Mucosa of stomach (tissue), 1 donor: Measurements from ENCODE around the gene SIRPA.

Source experiments
- H3K27me3 ChIP-seq: one replicate; pipeline ENCODE4 v1.7.0; 2013; ENCODE audit warnings: mild to moderate bottlenecking, low read length; ENCODE audit not compliant: control insufficient read depth, insufficient read depth
- H3K36me3 ChIP-seq: one replicate; pipeline ENCODE4 v1.7.0; 2013; ENCODE audit warnings: low read length; ENCODE audit not compliant: control insufficient read depth, insufficient read depth
- H3K4me1 ChIP-seq: one replicate; pipeline ENCODE4 v1.7.0; 2013; ENCODE audit warnings: mild to moderate bottlenecking, low read length; ENCODE audit not compliant: control insufficient read depth, insufficient read depth
- H3K4me3 ChIP-seq: one replicate; pipeline ENCODE4 v1.7.0; 2013; ENCODE audit warnings: low read length
- H3K9ac ChIP-seq: one replicate; pipeline ENCODE4 v1.7.0; 2013; ENCODE audit warnings: mild to moderate bottlenecking, low read length, moderate library complexity
- H3K9me3 ChIP-seq: one replicate; pipeline ENCODE4 v1.7.0; 2013; ENCODE audit warnings: mild to moderate bottlenecking, low read length, moderate library complexity; ENCODE audit not compliant: control insufficient read depth
- donor health status: Pancreatic carcinoma.

Gene SIRPA

DNA sequence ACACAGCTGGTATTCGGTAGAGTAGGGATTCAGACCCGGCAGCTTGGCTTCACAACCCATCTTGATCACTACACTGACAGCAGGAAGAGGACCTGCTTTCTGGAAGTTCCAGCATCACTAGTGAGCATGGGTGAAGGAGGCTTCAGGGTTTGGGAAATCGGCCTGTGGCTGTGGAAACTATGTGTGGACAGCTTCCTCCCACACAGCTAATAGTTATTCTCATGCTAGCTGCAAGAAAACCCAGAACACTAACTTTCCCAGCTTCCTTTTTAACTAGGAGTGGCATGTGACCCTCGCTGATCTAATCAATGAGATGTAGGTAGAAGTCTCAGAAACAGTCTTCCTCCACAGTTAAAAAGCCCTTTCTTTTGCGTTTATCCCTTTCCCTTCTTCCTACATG, 36.3 kb upstream of the SIRPA start:
- no peaks in the 10 kb centered on the region for H3K4me1 ChIP-seq
- no peaks in the 10 kb centered on the region for H3K36me3 ChIP-seq
- H3K27me3 ChIP-seq: no peaks in the 10 kb centered on the region
- no peak overlapping the region for H3K9ac ChIP-seq
- H3K4me3 ChIP-seq: no peak overlapping the region
- H3K9me3 ChIP-seq: no peaks in the 10 kb centered on the region

DNA sequence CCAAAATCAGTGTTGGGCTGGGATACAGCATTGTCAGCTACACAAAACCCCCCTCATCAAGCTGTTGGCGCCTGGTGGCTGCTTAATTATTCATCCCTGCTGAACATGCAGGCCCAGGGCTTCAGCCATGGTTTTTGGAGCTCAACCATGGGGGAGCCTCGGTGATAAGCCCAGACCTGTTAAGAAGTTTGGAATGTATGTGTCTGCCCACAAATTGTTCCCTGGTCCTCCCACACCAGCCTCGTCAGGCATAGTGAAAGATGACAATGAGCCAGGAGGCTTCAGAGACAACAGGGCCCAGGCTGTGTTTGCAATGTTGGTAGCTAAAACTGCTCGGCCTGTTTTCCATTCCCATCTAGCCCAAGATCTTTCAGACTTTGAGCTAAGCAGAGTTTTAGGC, 34.8 kb upstream of the SIRPA start:
- no peaks in the 10 kb centered on the region for H3K9me3 ChIP-seq
- H3K4me3 ChIP-seq: no peak overlapping the region
- H3K4me1 ChIP-seq: no peaks in the 10 kb centered on the region
- no peaks in the 10 kb centered on the region for H3K27me3 ChIP-seq
- H3K36me3 ChIP-seq: no peaks in the 10 kb centered on the region
- no peak overlapping the region for H3K9ac ChIP-seq

DNA sequence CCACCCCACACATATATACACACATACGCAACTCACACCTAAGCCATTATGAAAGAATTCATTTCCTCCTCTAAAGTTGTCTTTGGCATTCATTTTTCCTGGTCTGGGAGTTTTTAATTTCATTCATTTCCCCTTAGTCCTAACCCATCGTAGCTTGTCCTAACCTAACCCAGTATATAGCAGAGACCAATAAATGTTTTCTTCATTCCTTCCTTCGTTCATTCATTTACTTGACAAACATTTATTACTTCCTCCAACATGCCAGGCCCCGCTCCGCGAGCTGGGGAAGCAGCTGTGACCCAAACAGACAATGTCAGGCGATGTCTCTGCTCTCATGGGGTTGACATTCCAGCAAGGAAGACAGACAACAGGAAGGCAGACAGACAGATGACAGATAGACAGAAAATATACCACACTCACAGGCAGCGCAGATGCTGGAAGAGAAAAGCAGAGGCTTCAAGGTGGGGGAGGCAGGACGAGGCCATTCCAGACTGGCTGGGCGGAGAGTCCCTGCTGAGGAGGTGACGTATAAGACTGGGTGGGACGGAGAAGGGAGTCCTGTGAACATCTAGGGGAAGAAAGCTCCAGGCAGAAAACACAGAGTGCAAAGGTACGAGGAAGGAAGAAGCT, 33.7 kb upstream of the SIRPA start:
- Histone ChIP-seq H3K4me3 (no peak overlapping the region), H3K36me3 (no peaks in the 10 kb centered on the region), H3K4me1 (no peaks in the 10 kb centered on the region), H3K9me3 (no peaks in the 10 kb centered on the region), H3K9ac (no peak overlapping the region), H3K27me3 (no peaks in the 10 kb centered on the region)

DNA sequence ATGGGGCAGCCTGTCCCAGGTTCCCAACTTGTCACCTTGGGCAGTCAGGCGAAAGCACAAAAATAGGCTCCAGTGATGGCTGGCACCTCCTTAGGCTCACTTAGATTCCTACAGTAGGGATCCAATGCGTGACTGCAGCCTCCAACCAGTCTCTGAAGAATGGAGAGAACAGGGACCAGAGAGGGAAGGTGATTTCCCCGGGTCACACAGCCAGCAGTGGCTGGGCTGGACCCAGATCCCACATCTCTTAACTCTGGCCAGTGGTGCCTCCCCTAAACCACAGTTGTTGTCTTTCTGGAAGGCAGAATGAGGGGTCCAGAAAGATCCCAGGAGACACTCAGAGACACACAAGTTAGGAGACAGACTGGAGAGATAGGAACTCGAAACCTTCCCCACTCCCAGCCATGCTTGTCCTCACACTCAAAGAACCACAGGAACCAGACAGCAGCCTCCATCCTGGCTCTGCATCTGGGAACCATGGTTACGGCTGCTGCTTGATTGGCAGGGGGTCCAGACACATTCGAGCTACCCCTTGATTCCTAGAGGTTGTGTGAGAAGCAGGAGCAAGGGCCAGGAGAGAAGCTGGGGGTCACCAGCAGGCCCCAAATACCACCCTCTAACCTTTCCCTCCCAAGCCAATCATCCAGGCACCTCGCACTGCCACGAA, 33.1 kb upstream of the SIRPA start:
- Histone ChIP-seq H3K4me1 (no peaks in the 10 kb centered on the region), H3K36me3 (no peaks in the 10 kb centered on the region), H3K4me3 (no peak overlapping the region), H3K9ac (no peak overlapping the region), H3K27me3 (no peaks in the 10 kb centered on the region), H3K9me3 (no peaks in the 10 kb centered on the region)

DNA sequence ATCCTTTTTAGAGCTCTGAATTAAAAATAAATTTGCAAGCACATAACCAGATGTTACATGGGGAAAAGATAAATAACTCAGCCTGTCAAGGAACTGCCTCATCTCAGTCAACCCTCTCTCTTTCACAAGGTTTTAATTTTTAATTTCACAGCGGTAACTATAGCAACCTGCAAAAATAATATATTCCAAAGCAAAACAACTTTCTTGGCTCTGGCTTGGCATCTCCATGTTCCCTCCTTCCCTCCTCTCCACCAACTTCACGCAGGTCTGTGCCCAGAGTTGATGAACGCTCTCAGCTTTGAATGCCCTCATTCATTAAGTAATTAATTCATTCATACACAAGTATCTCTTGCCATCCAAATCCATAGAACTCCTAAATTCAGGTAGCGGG, 32.5 kb upstream of the SIRPA start:
- H3K4me3 ChIP-seq: no peak overlapping the region

DNA sequence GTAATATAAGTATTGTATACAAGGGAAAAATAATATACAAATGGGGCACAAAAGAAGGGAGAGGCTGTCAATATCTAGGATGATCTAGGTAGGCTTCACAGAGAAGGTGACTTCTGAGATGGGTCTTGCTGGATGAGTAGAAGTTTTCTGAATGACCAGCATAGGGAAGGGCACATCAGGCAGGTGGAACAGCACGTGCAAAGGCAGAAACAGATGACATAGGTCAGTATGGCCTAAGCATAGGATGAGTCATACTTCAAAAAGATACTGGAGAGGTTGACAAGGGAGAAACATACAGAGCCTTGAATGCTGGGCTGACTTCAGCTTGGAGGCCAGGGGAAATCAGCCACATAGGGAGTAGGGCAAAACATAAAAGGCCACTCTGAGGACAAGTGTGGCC, 31.9 kb upstream of the SIRPA start:
- Histone ChIP-seq H3K27me3 (no peaks in the 10 kb centered on the region), H3K36me3 (no peaks in the 10 kb centered on the region), H3K9me3 (no peaks in the 10 kb centered on the region), H3K4me1 (no peaks in the 10 kb centered on the region), H3K4me3 (no peak overlapping the region), H3K9ac (no peak overlapping the region)

More for the DNA sequence above, 32.5 kb upstream of the SIRPA start:
- H3K4me1 ChIP-seq: no peaks in the 10 kb centered on the region
- H3K9me3 ChIP-seq: no peaks in the 10 kb centered on the region
- H3K9ac ChIP-seq: no peak overlapping the region
- H3K27me3 ChIP-seq: no peaks in the 10 kb centered on the region
- no peaks in the 10 kb centered on the region for H3K36me3 ChIP-seq

DNA sequence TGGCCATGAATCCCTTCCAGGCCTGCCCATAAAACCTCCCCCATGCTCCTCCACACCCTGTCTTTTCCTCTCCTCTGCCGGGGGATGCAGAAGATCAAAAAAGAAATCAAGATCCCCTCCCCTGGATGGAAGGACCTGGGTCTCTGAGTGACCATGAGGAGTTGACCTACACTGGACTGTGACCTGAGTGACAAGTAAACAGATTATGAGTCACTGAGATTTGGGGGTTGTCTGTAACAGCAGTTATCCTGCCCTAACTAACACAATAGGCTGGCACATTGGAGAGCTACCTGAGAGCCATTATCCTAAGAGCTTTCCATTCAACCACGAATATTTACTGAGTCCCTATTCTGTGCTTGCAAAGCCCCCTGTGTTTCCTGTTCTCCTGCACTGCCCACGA, 28.4 kb upstream of the SIRPA start:
- Histone ChIP-seq H3K27me3 (no peaks in the 10 kb centered on the region), H3K9me3 (no peaks in the 10 kb centered on the region), H3K4me1 (peaks cover 16% of the 10 kb centered on the region), H3K36me3 (no peaks in the 10 kb centered on the region), H3K9ac (no peak overlapping the region), H3K4me3 (no peak overlapping the region)

DNA sequence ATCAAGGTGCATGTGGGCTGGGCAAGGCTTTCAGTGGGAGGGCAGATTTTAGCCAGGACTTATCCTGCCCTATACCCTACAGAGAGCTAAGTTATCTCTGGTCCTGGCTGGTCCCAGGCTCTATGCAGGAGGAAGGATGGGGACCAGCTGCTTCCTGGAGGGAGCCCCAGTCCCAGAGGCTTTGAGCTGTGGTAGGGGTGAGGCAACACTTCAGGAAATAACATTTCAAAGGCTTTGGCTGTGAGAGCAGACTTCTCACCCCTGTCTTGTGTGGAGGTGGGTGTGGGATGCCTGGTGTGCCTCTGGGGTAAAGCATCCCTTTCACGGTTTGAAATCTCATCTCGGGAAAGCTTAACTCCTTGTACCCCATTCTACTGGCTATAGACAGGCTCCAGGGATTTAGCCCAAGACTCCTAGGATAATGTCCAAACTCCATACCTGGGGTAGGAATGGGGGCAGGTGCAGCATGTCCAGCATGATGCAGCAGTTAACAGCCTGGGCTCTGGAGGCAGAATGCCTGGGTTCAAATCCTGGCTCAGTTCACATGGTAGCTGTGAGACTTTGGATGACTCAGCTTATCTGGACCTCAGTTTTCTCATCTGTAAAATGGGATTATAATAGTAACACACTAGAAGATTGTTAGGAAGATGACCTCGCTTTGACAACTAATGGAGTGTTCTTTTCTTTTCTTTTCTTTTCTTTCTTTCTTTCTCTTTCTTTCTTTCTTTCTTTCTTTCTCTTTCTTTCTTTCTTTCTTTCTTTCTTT, 27.5 kb upstream of the SIRPA start:
- peaks cover 23% of the 10 kb centered on the region for H3K4me1 ChIP-seq
- H3K27me3 ChIP-seq: no peaks in the 10 kb centered on the region
- no peak overlapping the region for H3K9ac ChIP-seq

DNA sequence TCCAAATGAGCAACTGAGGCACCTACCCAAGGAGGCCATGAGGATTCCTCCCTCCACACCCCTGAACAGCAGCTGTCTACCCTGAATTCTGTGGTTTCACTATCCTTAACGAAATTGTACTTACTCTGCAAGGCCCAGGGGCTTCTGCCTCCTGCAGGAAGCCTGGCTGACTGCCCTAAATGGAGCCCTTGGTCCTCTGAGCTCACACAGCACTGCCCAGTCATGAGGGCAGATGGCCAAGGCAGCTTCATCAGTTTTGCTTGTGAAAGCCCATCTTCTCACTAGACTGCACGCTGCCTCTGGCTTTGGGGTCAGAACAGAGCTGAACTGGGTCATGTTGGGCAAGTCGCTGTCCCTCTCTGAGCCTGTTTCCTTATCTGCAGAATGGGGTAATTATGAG, 26.4 kb upstream of the SIRPA start:
- no peaks in the 10 kb centered on the region for H3K9me3 ChIP-seq
- no peaks in the 10 kb centered on the region for H3K36me3 ChIP-seq
- H3K9ac ChIP-seq: no peak overlapping the region
- peaks cover 29% of the 10 kb centered on the region for H3K4me1 ChIP-seq
- no peaks in the 10 kb centered on the region for H3K27me3 ChIP-seq
- H3K4me3 ChIP-seq: no peak overlapping the region

More for the DNA sequence above, 27.5 kb upstream of the SIRPA start:
- Histone ChIP-seq H3K4me3 (no peak overlapping the region), H3K36me3 (no peaks in the 10 kb centered on the region), H3K9me3 (no peaks in the 10 kb centered on the region)

DNA sequence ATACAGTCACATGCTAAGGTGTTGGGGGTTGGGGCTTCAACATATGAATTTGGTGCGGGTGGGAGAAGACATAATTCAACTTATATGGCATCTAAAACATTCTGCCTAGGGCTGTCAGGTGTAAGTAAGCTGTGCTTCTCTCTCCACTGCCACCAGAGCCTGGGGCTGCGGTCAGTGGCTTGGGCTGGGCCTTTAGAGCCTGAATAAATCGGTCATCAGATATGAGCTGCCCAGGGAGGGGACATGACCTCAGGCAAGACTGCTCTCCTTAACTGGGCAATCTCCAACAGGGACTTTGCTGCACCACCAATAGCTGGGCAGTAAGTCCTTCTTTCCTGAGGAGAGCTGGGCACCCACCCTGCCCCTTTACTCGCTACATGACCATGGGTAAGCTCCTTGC, 24.9 kb upstream of the SIRPA start:
- H3K27me3 ChIP-seq: no peaks in the 10 kb centered on the region
- H3K4me3 ChIP-seq: no peak overlapping the region
- H3K9ac ChIP-seq: no peak overlapping the region
- no peaks in the 10 kb centered on the region for H3K36me3 ChIP-seq
- H3K9me3 ChIP-seq: no peaks in the 10 kb centered on the region
- H3K4me1 ChIP-seq: peaks cover 43% of the 10 kb centered on the region

DNA sequence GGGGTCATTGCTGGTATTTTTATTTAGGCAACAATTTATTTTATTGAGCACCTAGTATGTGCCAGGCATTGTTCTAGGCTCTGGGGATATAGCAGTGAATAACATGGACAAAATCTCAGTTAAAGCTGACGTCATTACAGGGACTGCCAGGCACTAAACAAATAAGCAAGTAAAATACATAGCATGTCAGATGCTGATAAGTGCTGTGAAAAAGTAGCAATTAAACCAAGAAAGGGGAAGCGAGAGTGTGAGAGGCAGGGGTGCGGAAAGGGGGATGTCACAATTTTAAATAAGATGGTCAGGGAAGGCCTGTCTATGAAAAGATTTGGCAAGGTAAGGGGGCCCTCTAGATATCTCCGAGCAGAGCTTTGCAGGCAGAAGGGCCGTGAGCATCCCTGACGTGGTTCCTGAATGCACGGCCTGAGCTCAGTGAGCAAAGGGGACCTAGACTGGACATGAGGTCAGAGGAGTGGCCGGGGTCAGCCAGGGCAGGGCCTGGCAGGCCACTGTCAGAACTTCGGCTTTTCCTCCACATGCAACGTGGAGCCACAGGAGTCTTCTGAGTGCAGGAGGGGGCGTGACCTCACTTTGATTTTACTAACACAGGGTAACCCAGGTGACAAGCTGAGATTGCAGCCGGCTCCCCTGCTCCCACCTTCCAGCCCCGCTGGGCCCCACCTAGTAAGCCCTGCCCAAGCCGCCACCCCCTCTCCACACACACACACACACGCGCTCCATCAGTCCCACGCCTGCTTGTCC, 24.2 kb upstream of the SIRPA start:
- no peaks in the 10 kb centered on the region for H3K9me3 ChIP-seq
- H3K9ac ChIP-seq: no peak overlapping the region
- no peaks in the 10 kb centered on the region for H3K27me3 ChIP-seq
- no peaks in the 10 kb centered on the region for H3K36me3 ChIP-seq
- H3K4me1 ChIP-seq: peaks cover 43% of the 10 kb centered on the region
- no peak overlapping the region for H3K4me3 ChIP-seq
